Upper lobe of right lung (tissue), 1 donor: ENCODE results near the gene PTGR3. TPM values are rescaled to one million over a fixed set of nuclear protein-coding genes. Genes with fewer than 3 reads are reported as not detected.

Experiments
- ATAC-seq: fragments of 200-7000 bp; cut with Tn5 transposase; one replicate; pipeline ENCODE4 v1.9.1; 2020; ENCODE audit warnings: mild to moderate bottlenecking, moderate library complexity
- DNase-seq: peaks from one replicate; pipeline ENCODE4 v3.0.0-alpha.2; 2020
- H3K27ac ChIP-seq: fragments of 200-600 bp; one replicate; pipeline ENCODE4 v1.8.0; 2022
- H3K27me3 ChIP-seq: fragments of 200-600 bp; one replicate; pipeline ENCODE4 v1.8.0; 2022; ENCODE audit warnings: mild to moderate bottlenecking
- H3K36me3 ChIP-seq: fragments of 200-600 bp; one replicate; pipeline ENCODE4 v1.8.0; 2022
- H3K4me1 ChIP-seq: fragments of 200-600 bp; one replicate; pipeline ENCODE4 v1.8.0; 2022
- H3K4me3 ChIP-seq: fragments of 200-600 bp; one replicate; pipeline ENCODE4 v1.8.0; 2022; ENCODE audit warnings: mild to moderate bottlenecking
- H3K9me3 ChIP-seq: fragments of 200-600 bp; one replicate; pipeline ENCODE4 v1.8.0; 2022
- intact Hi-C: fragments of 100-400 bp; cut with DNase I; formaldehyde crosslinking; loops from one replicate; pipeline ENCODE4 v1.11.0; 2022
- total RNA-seq: library from RNA; stranded (reverse); fragmentation: NEBNext Ultra II Directional; extraction: Animal tissue kit (Norgen Biotek cat#: 25700); gene quantifications from one replicate; pipeline ENCODE4 v1.2.1, GENCODE V29; 2021
- TF ChIP-seq, protein P1 (sequence below): fragments of 200-600 bp; IDR thresholded peaks from one replicate; pipeline ENCODE4 v1.8.0; 2022; ENCODE audit warnings: antibody characterized with exemption
- donor health status: DM: no; HTN: yes; CAD: no; lungs with severe emphysema.

Gene PTGR3
- total RNA-seq, 1 donor from 2014 or later: 27.7 TPM

DNA sequence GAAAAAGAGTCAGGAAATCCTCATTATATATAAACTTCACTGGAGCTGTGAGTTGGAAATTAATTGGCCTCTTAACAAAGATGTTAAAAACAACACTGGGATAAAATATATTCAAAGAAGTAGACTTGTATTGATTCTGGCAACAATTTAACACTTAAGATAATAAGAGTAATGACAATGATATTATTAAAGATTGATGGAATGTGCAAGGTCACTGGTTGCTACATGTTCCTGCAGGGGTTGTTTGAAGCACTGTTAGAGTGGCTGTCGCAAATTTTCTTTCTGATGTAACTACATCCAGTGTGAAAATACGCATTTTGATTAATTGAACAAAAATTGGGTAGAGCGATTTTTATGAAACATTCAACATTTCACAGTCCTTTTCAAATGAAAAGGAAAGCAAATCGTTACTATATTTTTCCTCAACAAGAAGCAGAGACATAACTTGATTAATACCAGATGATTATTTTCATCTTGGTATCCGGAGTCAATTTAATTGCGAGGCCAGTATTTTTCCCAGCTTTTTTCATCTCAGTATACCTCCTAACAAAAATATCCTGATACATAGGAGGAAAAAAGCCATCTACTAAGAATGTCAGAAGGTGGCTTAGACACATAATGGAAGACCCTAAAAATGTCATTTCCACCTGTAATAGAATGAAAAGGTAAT, 6.1 kb downstream of the PTGR3 start:
- H3K4me3 ChIP-seq: no peak overlapping the region
- no peak for ATAC-seq
- no peak for DNase-seq
- H3K4me1 ChIP-seq: peaks cover 34% of the 10 kb centered on the region
- no peaks in the 10 kb centered on the region for H3K27me3 ChIP-seq
- no peak overlapping the region for H3K27ac ChIP-seq
- peaks cover 23% of the 10 kb centered on the region for H3K36me3 ChIP-seq
- intact Hi-C loops: no loop called here
- TF ChIP-seq, protein P1, sequence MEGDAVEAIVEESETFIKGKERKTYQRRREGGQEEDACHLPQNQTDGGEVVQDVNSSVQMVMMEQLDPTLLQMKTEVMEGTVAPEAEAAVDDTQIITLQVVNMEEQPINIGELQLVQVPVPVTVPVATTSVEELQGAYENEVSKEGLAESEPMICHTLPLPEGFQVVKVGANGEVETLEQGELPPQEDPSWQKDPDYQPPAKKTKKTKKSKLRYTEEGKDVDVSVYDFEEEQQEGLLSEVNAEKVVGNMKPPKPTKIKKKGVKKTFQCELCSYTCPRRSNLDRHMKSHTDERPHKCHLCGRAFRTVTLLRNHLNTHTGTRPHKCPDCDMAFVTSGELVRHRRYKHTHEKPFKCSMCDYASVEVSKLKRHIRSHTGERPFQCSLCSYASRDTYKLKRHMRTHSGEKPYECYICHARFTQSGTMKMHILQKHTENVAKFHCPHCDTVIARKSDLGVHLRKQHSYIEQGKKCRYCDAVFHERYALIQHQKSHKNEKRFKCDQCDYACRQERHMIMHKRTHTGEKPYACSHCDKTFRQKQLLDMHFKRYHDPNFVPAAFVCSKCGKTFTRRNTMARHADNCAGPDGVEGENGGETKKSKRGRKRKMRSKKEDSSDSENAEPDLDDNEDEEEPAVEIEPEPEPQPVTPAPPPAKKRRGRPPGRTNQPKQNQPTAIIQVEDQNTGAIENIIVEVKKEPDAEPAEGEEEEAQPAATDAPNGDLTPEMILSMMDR: no peak
- H3K9me3 ChIP-seq: no peaks in the 10 kb centered on the region

DNA sequence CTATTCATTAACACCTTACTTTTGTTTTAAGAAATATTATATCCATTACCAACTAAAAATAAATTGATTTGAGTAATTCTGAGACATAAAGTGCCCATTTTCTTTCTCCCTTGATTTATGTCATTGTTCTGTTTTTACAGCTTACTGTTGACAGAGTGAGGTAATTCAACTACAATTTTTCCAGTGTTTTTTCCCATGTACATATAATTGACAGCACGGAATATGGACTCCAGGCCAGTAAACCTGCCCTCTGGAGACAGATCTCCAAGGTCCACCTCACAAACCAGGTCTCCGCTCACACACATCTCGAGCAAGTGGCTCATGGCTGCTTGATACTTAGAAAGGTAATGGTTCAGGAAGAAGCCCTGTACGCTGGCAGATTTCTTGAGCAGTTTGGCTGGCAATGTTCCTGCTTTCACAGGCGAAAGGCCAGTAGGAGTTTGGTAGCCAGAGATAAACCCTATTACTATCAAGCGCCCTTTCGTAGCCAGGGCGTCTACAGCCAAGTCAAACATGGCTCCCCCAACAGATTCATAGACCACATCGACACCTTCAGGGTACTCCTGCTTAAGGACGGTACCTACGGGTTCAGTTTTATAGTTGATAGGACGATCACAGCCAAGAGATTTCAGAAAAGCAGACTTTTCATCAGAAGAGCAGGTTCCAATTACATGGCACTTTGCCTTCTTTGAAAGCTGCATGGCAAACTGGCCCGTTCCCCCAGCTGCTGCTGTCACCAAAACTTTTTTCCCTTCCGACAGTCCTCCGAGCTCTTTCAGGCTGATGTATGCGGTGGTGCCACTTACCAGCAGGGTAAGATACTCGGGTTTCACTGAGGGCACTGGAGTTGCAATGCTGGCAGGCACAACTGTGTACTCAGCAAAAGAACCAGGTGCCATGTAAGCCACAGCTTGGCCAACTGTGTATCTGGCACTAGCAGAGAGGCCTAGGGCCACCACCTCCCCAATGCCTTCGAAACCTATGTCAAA, 7.4 kb downstream of the PTGR3 start:
- H3K4me1 ChIP-seq: peaks cover 25% of the 10 kb centered on the region
- no peak for DNase-seq
- TF ChIP-seq, protein P1: no peak
- no peak overlapping the region for H3K27ac ChIP-seq
- ATAC-seq: no peak
- H3K27me3 ChIP-seq: no peaks in the 10 kb centered on the region
- intact Hi-C loops: no loop called here
- H3K9me3 ChIP-seq: no peaks in the 10 kb centered on the region
- H3K36me3 ChIP-seq: peaks cover 23% of the 10 kb centered on the region
- no peak overlapping the region for H3K4me3 ChIP-seq

DNA sequence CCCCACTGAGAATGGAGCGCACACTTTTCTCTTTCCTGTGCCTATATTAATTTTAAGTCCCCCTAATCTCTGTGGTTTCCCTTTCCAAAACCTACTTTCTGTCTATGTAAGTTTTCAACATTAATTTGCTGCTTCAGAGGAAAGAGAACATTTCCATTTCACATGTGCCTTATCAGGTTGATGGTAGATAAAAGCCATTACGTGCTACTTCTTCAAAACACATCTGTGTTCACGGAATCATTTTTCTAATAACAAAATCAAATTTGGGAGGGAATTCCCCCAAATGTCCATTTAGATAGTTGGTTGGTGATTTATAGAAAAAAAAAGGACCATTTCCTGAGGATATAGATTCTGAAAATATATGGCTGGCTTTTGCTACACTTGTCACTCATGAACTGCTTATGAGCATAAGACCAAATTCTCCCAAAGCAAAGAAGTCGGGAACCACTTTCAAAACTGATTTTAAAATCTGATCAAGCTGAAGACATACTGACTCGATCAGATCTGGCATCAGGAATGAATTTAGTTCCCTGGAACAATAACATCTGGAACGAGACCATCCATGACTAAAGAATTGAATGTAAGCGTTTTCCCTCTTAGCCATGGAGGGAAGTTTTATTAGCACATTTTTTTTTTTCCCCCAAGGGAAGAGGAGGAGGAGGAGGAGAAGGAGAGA, 8.2 kb downstream of the PTGR3 start:
- intact Hi-C loops: no loop called here
- ATAC-seq: no peak

DNA sequence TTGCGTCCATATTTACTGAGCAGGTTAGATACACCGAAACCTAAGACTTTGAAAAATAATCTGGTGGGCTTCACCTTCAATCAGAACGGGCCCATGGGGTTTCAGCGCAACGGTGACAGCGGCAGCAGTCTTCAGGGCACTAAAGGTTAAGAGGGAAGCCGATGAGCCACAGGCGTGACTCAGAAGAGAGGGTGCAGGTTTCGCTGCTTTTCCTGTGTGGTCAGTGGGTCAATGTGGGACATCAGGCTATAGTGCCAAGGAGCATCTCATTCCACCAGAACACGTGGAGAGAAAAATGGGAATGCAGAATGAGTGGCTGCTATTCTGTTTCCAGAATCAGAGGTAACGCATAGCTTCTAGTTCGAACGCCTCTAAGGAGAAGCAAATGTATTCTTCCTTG, 8.9 kb downstream of the PTGR3 start:
- no peak overlapping the region for H3K27ac ChIP-seq
- TF ChIP-seq, protein P1: no peak
- no peaks in the 10 kb centered on the region for H3K9me3 ChIP-seq
- H3K27me3 ChIP-seq: no peaks in the 10 kb centered on the region
- H3K4me1 ChIP-seq: peaks cover 12% of the 10 kb centered on the region
- peaks cover 23% of the 10 kb centered on the region for H3K36me3 ChIP-seq
- ATAC-seq (no peak), DNase-seq (no peak)
- intact Hi-C loops: no loop called here
- no peak overlapping the region for H3K4me3 ChIP-seq

More for the DNA sequence above, 8.2 kb downstream of the PTGR3 start:
- Histone ChIP-seq H3K4me1 (peaks cover 17% of the 10 kb centered on the region), H3K9me3 (no peaks in the 10 kb centered on the region), H3K36me3 (peaks cover 23% of the 10 kb centered on the region), H3K27me3 (no peaks in the 10 kb centered on the region), H3K27ac (no peak overlapping the region), H3K4me3 (no peak overlapping the region)
- TF ChIP-seq, protein P1: no peak
- no peak for DNase-seq

DNA sequence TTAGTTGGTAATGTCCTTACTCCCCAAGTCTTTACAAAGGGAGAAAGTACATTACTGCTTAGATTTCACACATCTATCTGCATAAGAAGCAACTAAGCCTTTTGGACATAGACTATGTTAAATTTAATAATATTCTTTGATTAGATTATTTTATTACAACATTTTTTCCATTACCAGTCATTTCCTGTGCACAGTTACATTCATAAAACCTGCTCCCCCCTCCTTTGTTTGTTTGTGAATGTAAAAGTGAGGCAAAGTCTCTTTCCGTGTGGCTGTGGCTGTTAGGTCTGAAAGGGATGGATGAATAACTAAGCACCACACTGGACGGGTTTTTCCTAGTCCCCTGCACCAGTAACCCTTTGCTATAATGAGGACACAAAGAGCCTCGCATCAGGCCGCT, 9.6 kb downstream of the PTGR3 start:
- ATAC-seq: no peak
- H3K4me1 ChIP-seq: peaks cover 8% of the 10 kb centered on the region
- H3K27me3 ChIP-seq: no peaks in the 10 kb centered on the region
- H3K9me3 ChIP-seq: no peaks in the 10 kb centered on the region
- intact Hi-C loops: no loop called here
- TF ChIP-seq, protein P1: no peak
- no peak overlapping the region for H3K4me3 ChIP-seq
- H3K36me3 ChIP-seq: peaks cover 23% of the 10 kb centered on the region
- H3K27ac ChIP-seq: no peak overlapping the region
- DNase-seq: no peak
